Fibroblast of the aortic adventitia (primary cell): ENCODE measurements around the gene CAPS. TPM values are rescaled to one million over a fixed set of nuclear protein-coding genes. Genes with fewer than 3 reads are reported as not detected.

Experiments
- DNase-seq: peaks from one replicate; pipeline ENCODE4 v3.0.0-alpha.2; 2010; ENCODE audit warnings: low read depth
- H3K4me3 ChIP-seq: 2 replicates; pipeline ENCODE4 v1.5.1; 2011; ENCODE audit warnings: low read depth, mild to moderate bottlenecking, control low read depth, low read length, moderate library complexity
- CTCF ChIP-seq: IDR thresholded peaks from 2 replicates; pipeline ENCODE4 v1.5.1; 2011; ENCODE audit warnings: mild to moderate bottlenecking, low read length, control low read depth, inconsistent platforms; ENCODE audit not compliant: insufficient read depth
- total RNA-seq: library from RNA; depleted of rRNA; stranded (reverse); fragments of >200 nt; gene quantifications from 2 replicates; pipeline ENCODE4 v1.2.3, GENCODE V29; 2012; ENCODE audit warnings: low replicate concordance

The CAPS gene
- total RNA-seq, 1 donor = 3.5 TPM

GRCh38 chr19:5925830-5926427 is 11.9 kb downstream of the CAPS start:
- no peak for TF ChIP-seq CTCF
- H3K4me3 ChIP-seq = no peak overlapping the region
- DNase-seq = no peak

DNA sequence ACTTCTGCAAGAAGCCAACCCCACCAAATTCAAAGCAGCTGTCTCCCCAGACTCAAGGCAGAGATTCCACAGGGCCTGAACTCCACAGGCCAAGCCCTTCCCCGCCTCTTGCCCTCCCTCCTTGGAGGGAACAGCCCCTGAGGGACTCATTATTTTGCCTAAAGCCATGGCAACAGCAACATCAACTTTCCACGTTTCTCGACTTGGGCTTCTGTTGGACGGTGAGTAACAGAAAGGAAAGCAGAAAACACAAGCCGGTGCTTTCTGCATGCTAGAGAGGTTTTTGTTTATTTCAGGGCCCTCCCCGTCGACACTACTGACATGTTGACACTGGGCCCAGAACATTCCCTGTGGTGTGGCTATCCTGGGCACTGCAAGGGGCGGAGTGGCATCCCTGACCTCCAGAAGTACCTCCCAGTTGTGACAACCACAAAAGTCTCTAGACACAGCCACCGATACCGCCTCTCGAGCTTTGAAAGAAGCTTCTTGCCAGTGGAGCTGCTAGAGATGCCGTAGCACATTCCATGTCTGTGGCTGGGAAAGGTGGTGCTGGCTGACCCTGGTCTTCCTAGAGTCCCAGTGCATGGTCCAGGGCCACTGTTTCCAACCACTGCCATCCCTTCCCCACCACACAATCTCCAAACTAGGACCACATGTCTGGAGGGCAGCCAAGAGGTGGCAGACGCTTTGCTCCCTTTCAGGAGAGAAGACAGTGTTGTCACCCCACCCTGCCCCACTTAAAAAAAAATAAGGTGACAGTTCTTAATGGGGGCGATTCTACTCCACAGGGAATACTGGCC is 12.8 kb downstream of the CAPS start:
- no peak for TF ChIP-seq CTCF

GRCh38 chr19:5927441-5927821 is 13.4 kb downstream of the CAPS start:
- DNase-seq = no peak
- TF ChIP-seq CTCF = no peak
- no peak overlapping the region for H3K4me3 ChIP-seq

More for the DNA sequence above, 12.8 kb downstream of the CAPS start:
- no peak overlapping the region for H3K4me3 ChIP-seq
- DNase-seq = peak; percentile 88

- H3K4me3 ChIP-seq = no peak overlapping the region
- TF ChIP-seq CTCF = no peak
- no peak for DNase-seq
Observed at GRCh38 chr19:5929179-5929578, 15.1 kb downstream of the CAPS start.

DNA sequence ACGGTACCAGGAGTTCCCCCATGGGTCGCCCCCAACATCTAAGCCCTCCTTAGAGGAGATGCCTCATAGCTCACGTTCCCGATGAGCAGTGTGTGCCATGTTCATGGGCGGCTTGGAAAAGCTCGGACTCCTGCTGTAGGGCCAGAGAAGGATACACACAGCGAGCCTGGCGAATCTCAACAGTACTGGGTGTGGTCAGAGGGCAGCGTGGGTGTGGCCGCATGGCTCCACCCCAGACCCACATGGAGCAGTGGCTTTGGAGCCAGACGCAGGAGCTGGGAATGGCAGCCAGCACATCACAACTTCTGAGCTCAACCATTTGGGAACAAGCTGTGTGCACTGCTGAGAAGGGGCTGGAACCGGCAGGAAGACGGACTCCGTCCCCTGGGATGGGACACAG is 15.6 kb downstream of the CAPS start:
- no peak for DNase-seq

DNA sequence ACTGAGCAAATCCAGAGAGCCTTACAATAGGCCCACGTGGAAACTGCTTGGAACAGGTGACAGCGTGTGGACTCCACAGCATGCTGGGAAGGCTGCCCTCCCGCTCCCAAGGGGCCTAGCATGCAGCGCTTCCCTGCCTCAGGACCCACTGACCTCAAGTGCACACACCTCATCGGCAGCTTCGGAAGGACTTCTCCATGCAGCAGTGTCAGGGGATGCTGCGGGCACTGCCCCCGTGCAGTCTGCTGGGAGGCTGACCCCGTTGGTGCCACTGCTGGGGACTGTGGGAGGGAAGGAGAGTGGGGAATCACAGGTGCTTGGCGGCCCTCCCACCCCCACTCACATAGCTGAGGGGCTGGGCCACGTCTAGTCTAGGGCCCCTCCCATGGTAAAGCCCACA is 17.2 kb downstream of the CAPS start:
- DNase-seq = no peak
- H3K4me3 ChIP-seq = no peak overlapping the region
- no peak for TF ChIP-seq CTCF

More for the DNA sequence above, 15.6 kb downstream of the CAPS start:
- no peak for TF ChIP-seq CTCF
- no peak overlapping the region for H3K4me3 ChIP-seq

- H3K4me3 ChIP-seq = no peak overlapping the region
- no peak for DNase-seq
- no peak for TF ChIP-seq CTCF
Observed at GRCh38 chr19:5932146-5932545, 18.1 kb downstream of the CAPS start.
